Measurements from ENCODE around the gene AQP10.
"Not testable (repeated sequence)": the region's sequence is repeated elsewhere in the genome, so short reads cannot be mapped to it uniquely, and the experiment has no call there.

AQP10 gene

GRCh38 chr1:154344977-154345837 is 24.3 kb downstream of the AQP10 start:
- DNase-seq (ENCODE audit: low read depth, low spot score), result no peak

GRCh38 chr1:154346276-154346917 is 25.5 kb downstream of the AQP10 start:
- no peak for DNase-seq (ENCODE audit: low read depth, low spot score)

GRCh38 chr1:154347961-154348360 is 27.1 kb downstream of the AQP10 start:
- DNase-seq (ENCODE audit: low read depth, low spot score), result no peak

GRCh38 chr1:154348429-154349076 is 27.7 kb downstream of the AQP10 start:
- DNase-seq (ENCODE audit: low read depth, low spot score), result no peak

- DNase-seq (ENCODE audit: low read depth, low spot score), result no peak
Observed at GRCh38 chr1:154349121-154349520, 28.2 kb downstream of the AQP10 start.

- no peak for DNase-seq (ENCODE audit: low read depth, low spot score)
Observed at GRCh38 chr1:154350383-154350782, 29.5 kb downstream of the AQP10 start.

- no peak for DNase-seq (ENCODE audit: low read depth, low spot score)
Observed at GRCh38 chr1:154351363-154352068, 30.6 kb downstream of the AQP10 start.

- DNase-seq (ENCODE audit: low read depth, low spot score), result no peak
Observed at GRCh38 chr1:154352245-154352580, 31.3 kb downstream of the AQP10 start.

- no peak for DNase-seq (ENCODE audit: low read depth, low spot score)
Observed at GRCh38 chr1:154352581-154353459, 31.9 kb downstream of the AQP10 start.

GRCh38 chr1:154353460-154353904 is 32.6 kb downstream of the AQP10 start:
- DNase-seq (ENCODE audit: low read depth, low spot score), result no peak

GRCh38 chr1:154353966-154354365 is 33.1 kb downstream of the AQP10 start:
- no peak for DNase-seq (ENCODE audit: low read depth, low spot score)

- no peak for DNase-seq (ENCODE audit: low read depth, low spot score)
Observed at GRCh38 chr1:154358519-154358918, 37.6 kb downstream of the AQP10 start.

GRCh38 chr1:154360288-154360687 is 39.4 kb downstream of the AQP10 start:
- DNase-seq (ENCODE audit: low read depth, low spot score), result no peak

GRCh38 chr1:154360881-154361280 is 40.0 kb downstream of the AQP10 start:
- DNase-seq (ENCODE audit: low read depth, low spot score), result not testable (repeated sequence)

- DNase-seq (ENCODE audit: low read depth, low spot score), result no peak
Observed at GRCh38 chr1:154361357-154361756, 40.5 kb downstream of the AQP10 start.

- DNase-seq (ENCODE audit: low read depth, low spot score), result no peak
Observed at GRCh38 chr1:154371436-154371835, 50.5 kb downstream of the AQP10 start.

- DNase-seq (ENCODE audit: low read depth, low spot score), result not testable (repeated sequence)
Observed at GRCh38 chr1:154373777-154374357, 53.0 kb downstream of the AQP10 start.

Measured in smooth muscle cell of the brain vasculature (primary cell).